Measurements from ENCODE around the gene DNAH2.

Gene DNAH2

GRCh38 chr17:7777017-7777416 is 59.5 kb downstream of the DNAH2 start:
- no peak for DNase-seq (ENCODE audit: low read depth)

DNA sequence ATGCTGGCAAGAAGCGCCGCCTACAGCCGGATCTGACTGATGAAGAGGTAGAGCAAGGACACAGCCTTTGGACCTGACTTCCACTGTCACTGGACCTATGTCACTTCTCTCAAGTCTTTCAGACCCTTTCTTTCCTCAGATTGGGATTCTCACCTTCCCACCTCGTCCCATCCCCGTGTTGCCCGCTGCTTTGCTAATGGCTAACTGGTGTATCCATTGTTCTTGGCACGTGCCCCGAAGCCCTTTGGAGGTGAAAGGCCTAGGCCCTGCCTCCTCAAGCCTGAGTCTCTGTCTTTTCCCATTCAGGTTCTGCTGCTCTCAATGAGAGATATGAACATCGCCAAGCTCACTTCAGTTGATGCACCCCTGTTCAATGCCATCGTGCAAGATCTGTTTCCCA is 63.2 kb downstream of the DNAH2 start:
- DNase-seq (ENCODE audit: low read depth): no peak

- DNase-seq (ENCODE audit: low read depth): no peak
Observed at GRCh38 chr17:7781429-7781828, 63.9 kb downstream of the DNAH2 start.

GRCh38 chr17:7782240-7782639 is 64.7 kb downstream of the DNAH2 start:
- DNase-seq (ENCODE audit: low read depth): peak; percentile 66

DNA sequence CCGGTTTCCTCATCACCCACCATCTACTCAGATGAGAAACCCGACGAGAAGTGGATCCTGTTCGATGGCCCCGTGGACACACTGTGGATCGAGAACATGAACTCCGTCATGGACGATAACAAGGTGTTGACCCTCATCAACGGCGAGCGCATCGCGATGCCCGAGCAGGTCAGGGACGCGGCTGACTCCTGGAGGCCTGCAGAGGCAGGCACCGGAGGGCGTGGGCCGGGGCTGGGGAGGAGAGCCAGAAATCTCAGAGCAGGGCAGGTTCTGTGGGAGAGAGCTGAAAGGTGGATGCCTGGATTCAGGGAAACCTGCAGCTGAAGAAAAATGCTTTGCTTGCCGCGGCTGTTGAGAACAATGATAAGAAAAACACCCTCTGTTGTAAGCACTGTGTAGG is 69.3 kb downstream of the DNAH2 start:
- DNase-seq (ENCODE audit: low read depth): no peak

- DNase-seq (ENCODE audit: low read depth): no peak
Observed at GRCh38 chr17:7789131-7789530, 71.6 kb downstream of the DNAH2 start.

DNA sequence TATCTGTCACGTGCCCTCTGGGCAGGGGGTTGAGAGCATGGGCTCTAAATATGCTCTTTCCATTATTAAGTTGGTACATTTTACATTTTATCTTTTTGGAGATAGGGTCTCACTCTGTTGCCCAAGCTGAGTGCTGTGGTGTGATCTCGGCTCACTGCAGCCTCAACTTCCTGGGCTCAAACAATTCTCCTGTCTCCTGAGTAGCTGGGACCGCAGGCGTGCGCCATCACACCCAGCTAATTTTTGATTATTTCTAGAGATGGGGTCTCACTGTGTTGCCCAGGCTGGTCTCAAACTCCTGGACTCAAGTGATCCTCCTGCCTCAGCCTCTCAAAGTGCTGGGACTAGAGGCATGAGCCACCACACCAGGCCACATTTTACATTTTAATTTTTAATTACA is 72.6 kb downstream of the DNAH2 start:
- no peak for DNase-seq (ENCODE audit: low read depth)

GRCh38 chr17:7792611-7793010 is 75.1 kb downstream of the DNAH2 start:
- no peak for DNase-seq (ENCODE audit: low read depth)

DNA sequence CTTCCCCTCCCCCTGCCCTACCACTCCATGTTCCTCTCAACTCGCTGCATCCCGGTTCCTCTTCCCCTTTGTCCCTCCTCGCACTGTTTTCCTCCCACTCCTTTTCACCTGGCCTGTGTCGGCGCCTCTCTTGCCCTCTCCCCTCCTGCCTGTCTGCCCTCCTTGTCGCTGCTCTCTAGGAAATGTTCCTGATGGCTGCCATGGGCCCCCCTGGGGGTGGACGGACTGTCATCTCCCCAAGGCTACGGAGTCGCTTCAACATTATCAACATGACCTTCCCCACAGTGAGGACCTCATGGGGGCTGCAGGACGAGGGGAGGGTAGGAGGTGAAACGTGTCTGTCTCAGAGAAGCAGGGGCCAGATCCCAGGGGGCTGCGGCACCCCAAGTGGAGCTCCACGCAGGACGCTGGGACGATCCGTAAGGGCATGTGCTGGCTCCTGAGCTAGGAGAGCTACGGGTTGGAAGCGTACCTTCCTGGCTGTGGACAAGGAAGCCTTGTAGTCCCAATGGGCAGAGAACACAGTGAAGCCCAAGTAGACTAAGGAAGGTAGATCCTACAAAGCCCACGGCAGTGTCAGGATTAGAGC is 76.6 kb downstream of the DNAH2 start:
- no peak for DNase-seq (ENCODE audit: low read depth)

GRCh38 chr17:7797976-7798375 is 80.4 kb downstream of the DNAH2 start:
- DNase-seq (ENCODE audit: low read depth): no peak

GRCh38 chr17:7798839-7799238 is 81.3 kb downstream of the DNAH2 start:
- DNase-seq (ENCODE audit: low read depth): no peak

- no peak for DNase-seq (ENCODE audit: low read depth)
Observed at GRCh38 chr17:7803981-7804380, 86.4 kb downstream of the DNAH2 start.

GRCh38 chr17:7806587-7806986 is 89.0 kb downstream of the DNAH2 start:
- no peak for DNase-seq (ENCODE audit: low read depth)

DNA sequence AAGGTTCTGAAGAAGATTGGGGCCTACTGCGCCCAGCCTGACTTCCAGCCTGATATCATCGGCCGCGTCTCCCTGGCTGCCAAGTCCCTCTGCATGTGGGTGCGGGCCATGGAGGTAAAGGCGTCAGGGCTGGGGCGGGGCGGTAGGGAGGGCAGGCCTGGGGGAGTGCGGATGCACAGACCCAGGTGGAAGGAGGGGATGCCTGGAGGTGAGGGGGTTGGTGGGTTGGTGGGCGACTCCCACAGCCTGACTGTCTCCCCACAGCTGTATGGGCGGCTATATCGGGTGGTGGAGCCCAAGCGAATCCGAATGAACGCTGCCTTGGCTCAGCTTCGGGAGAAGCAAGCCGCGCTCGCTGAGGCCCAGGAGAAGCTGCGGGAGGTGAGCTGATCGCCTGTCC is 89.7 kb downstream of the DNAH2 start:
- DNase-seq (ENCODE audit: low read depth): no peak

DNA sequence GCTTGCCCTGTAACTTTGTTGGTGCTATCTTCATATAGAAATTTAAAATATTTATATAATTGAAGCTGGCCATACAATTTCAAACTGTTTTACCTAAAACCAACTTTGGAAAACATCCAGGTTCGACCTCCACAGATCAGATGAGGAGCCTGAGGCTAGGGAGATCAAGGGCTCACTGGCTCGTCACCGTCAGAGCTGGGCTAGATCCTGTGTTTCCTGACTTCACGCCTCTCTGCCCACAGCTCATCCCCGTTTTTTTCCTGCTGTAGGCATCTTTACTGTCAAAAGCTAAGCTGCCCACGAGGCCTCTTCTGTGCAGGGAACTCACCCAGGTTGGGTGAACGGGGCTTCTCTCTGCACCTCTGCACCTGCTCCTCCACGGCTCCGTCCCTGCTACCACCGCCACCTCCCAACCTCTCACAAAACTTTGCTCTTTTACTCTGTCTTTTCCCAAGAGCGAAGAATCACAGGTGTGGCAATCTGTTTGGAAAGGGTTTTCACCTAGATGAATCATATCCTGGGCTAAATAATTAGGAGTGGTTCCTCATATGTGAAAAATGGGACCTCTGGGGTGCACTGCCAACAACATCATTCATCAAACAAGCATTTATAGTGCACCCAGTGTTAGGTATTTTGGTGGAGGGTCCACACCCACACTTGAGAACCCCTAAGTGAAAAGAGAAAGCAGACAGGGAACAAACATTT is 91.7 kb downstream of the DNAH2 start:
- no peak for DNase-seq (ENCODE audit: low read depth)

DNA sequence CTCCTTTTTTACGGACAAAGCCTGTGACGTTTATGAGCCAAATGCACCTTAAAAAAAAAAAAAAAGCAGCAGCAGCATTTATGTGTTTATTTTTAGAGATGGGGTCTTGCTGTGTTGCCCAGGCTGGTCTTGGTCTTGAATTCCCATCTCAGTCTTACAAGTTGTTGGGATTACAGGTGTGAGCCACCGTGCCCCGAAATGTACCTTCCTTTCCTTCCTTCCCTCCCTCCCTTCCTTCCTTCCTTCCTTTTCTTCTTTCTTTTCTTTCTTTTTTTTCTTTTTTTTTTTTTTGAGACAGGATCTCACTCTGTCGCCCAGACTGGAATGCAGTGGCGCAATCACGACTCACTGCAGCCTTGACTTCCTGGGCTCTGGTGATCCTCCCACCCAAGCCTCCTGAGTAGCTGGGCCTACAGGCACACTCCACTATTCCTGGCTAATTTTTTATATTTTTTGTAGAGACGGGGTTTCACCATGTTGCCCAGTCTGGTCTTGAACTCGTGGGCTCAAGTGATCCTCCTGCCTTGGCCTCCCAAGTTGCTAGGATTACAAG is 92.3 kb downstream of the DNAH2 start:
- DNase-seq (ENCODE audit: low read depth): peak; percentile 54

GRCh38 chr17:7811251-7811650 is 93.7 kb downstream of the DNAH2 start:
- DNase-seq (ENCODE audit: low read depth): no peak

DNA sequence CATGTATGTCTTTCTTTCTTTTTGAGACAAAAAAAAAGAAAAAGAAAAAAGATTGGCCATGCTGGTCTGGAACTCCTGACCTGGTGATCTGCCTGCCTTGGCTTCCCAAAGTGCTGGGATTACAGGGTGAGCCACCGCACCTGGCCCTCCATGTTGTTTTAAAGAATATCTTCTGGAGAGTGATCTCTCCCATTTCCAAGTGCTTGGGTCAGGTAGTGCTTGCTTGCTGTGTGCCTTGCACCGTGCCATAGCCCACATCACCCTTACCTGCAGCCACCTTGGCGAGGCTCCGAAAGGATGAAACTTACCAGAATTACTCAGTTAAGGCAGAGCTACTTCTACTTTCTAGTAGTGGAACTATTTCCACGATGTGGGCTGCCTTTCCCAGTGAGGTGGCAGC is 97.4 kb downstream of the DNAH2 start:
- DNase-seq (ENCODE audit: low read depth): no peak

DNA sequence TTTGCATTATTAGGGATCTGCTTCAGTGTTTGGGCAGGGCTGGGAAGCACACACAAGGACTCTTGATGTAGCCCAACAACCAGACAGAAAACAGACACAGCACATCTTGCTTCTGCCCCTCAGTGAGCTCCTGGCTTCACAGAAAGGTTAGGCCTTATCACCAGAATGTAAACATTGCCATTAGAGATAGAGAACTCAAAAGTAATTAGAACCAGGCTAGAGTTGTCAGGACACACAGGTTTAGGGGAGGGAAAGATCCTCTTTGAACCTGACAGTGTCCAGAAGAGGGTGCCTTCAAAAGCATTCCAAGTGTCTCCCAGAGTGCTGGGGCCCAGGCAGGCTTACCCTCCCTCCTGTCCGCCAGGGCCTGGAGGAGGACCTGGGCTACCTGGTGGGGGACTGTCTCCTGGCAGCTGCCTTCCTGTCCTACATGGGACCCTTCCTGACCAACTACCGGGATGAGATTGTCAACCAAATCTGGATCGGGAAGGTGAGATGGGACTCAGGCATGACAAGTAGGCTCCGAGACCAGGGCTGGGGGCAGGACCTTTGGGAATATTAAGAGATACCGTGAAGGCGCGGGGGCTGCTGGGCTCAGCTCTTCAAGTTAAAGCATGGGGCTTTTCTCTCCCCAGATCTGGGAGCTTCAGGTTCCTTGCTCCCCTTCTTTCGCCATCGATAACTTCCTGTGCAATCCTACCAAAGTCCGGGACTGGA is 99.5 kb downstream of the DNAH2 start:
- DNase-seq (ENCODE audit: low read depth): no peak

GRCh38 chr17:7817643-7817964 is 100.1 kb downstream of the DNAH2 start:
- no peak for DNase-seq (ENCODE audit: low read depth)

- no peak for DNase-seq (ENCODE audit: low read depth)
Observed at GRCh38 chr17:7818026-7818425, 100.5 kb downstream of the DNAH2 start.

GRCh38 chr17:7818746-7819645 is 101.5 kb downstream of the DNAH2 start:
- DNase-seq (ENCODE audit: low read depth): no peak
